ENCODE results near the gene CP. TPM values are rescaled to one million over a fixed set of nuclear protein-coding genes. Genes with fewer than 3 reads are reported as not detected.

The CP gene
- total RNA-seq, 4 donors from 2014 or later = 7.2 to 35.8 (median 13.0) TPM

- 88 to 90% methylated on average over 4 of the region's 4 CpGs for WGBS, 2 donors
- TF ChIP-seq CTCF (IDR thresholded peaks at IDR 0.05) (no peak), POLR2A (IDR thresholded peaks at IDR 0.05) (no peak)
- DNase-seq (ENCODE audit: low spot score in 2 of 2) = no peak
- H3K4me3 ChIP-seq (ENCODE audit: low read depth, poor library complexity, severe bottlenecking) = no peak overlapping the region
- intact Hi-C loops (cut with DNase I; ENCODE audit: low total_unique reads) = no loop called here
These were observed 78.9 kb downstream of the CP start for GRCh38 chr3:149142682-149143081.

- 66 to 79% methylated on average over 3 of the region's 3 CpGs for WGBS, 2 donors
- intact Hi-C loops (cut with DNase I; ENCODE audit: low total_unique reads) = no loop called here
- no peak for DNase-seq (ENCODE audit: low spot score in 2 of 2)
- no peak overlapping the region for H3K4me3 ChIP-seq (ENCODE audit: low read depth, poor library complexity, severe bottlenecking)
- TF ChIP-seq POLR2A (IDR thresholded peaks at IDR 0.05) (no peak), CTCF (IDR thresholded peaks at IDR 0.05) (no peak)
These were observed 87.1 kb downstream of the CP start for GRCh38 chr3:149134575-149134974.

GRCh38 chr3:149131589-149131988, 90.0 kb downstream of the CP start:
- no peak for DNase-seq (ENCODE audit: low spot score in 2 of 2)
- TF ChIP-seq POLR2A (IDR thresholded peaks at IDR 0.05) (no peak), CTCF (IDR thresholded peaks at IDR 0.05) (no peak)
- H3K4me3 ChIP-seq (ENCODE audit: low read depth, poor library complexity, severe bottlenecking) = no peak overlapping the region
- intact Hi-C loops (cut with DNase I; ENCODE audit: low total_unique reads) = no loop called here
- 32 to 35% methylated on average over 4 of the region's 4 CpGs for WGBS, 2 donors

GRCh38 chr3:149129326-149130205, 92.1 kb downstream of the CP start, which contains the start of gene HPS3:
HPS3 (plus strand) TSS chr3:149129638; CDS start chr3:149129724, 86 bp downstream.
- TF ChIP-seq CTCF (IDR thresholded peaks at IDR 0.05) = no peak
- peak in 1 of 2 donors; percentile 65 for TF ChIP-seq POLR2A (IDR thresholded peaks at IDR 0.05)
- 0 to 1% methylated on average over 42 to 58 of the region's 84 CpGs for WGBS, 2 donors
- DNase-seq (ENCODE audit: low spot score in 2 of 2) = peak; percentile 84 to 98
- H3K4me3 ChIP-seq (ENCODE audit: low read depth, poor library complexity, severe bottlenecking) = peak within 1 kb of the TSS; percentile 82
- intact Hi-C loops (cut with DNase I; ENCODE audit: low total_unique reads) = no loop called here

GRCh38 chr3:149128821-149129220, 92.8 kb downstream of the CP start:
- intact Hi-C loops (cut with DNase I; ENCODE audit: low total_unique reads) = no loop called here
- no peak for DNase-seq (ENCODE audit: low spot score in 2 of 2)
- WGBS, 2 donors = 5 to 6% methylated on average over 4 of the region's 4 CpGs
- peak overlapping the region; percentile 82 for H3K4me3 ChIP-seq (ENCODE audit: low read depth, poor library complexity, severe bottlenecking)
- TF ChIP-seq POLR2A (IDR thresholded peaks at IDR 0.05) (no peak), CTCF (IDR thresholded peaks at IDR 0.05) (no peak)

Data from lower leg skin (tissue), 4 donors.